ENCODE data around the gene ZNF814.
"Not testable (repeated sequence)": the region's sequence is repeated elsewhere in the genome, so short reads cannot be mapped to it uniquely, and the experiment has no call there.

ZNF814 gene

GRCh38 chr19:57816652-57817051, 72.2 kb downstream of the ZNF814 start:
- no peak for DNase-seq (ENCODE audit: low spot score)

GRCh38 chr19:57815247-57816075, 73.4 kb downstream of the ZNF814 start:
- no peak for DNase-seq (ENCODE audit: low spot score)

- peak; percentile 77 for DNase-seq (ENCODE audit: low spot score)
These were observed 74.2 kb downstream of the ZNF814 start, which contains the start of gene ZNF552 for GRCh38 chr19:57814505-57815246. Gene ZNF552 (minus strand): TSS chr19:57814913. CDS start chr19:57814743, 170 bp downstream.

GRCh38 chr19:57813919-57814504, 74.8 kb downstream of the ZNF814 start:
- no peak for DNase-seq (ENCODE audit: low spot score)

GRCh38 chr19:57812975-57813820, 75.6 kb downstream of the ZNF814 start:
- not testable (repeated sequence) for DNase-seq (ENCODE audit: low spot score)

GRCh38 chr19:57812226-57812625, 76.6 kb downstream of the ZNF814 start:
- no peak for DNase-seq (ENCODE audit: low spot score)

GRCh38 chr19:57810410-57811295, 78.2 kb downstream of the ZNF814 start:
- not testable (repeated sequence) for DNase-seq (ENCODE audit: low spot score)

GRCh38 chr19:57807541-57807940, 81.3 kb downstream of the ZNF814 start:
- no peak for DNase-seq (ENCODE audit: low spot score)

GRCh38 chr19:57803594-57804325, 85.1 kb downstream of the ZNF814 start:
- DNase-seq (ENCODE audit: low spot score) = no peak

- DNase-seq (ENCODE audit: low spot score) = no peak
These were observed 85.6 kb downstream of the ZNF814 start for GRCh38 chr19:57803265-57803593.

GRCh38 chr19:57802269-57802668, 86.6 kb downstream of the ZNF814 start:
- no peak for DNase-seq (ENCODE audit: low spot score)

GRCh38 chr19:57800696-57801095, 88.1 kb downstream of the ZNF814 start:
- no peak for DNase-seq (ENCODE audit: low spot score)

All from CD4-positive, alpha-beta T cell treated with Interleukin-6 at 100 ng/mL for 8 hours (primary cell).